K562 (cell line): ENCODE measurements around the gene DTNA. TPM values are rescaled to one million over a fixed set of nuclear protein-coding genes. Genes with fewer than 3 reads are reported as not detected.

Experiments used
- ATAC-seq: fragments of 200-7000 bp; cut with Tn5 transposase; 3 replicates; pipeline ENCODE4 v1.9.1; 2020; ENCODE audit warnings: moderate library complexity
- BruUV-seq: library from RNA; stranded (reverse); fragments of 400-500 nt; replicated peaks from 2 replicates; lab custom pipeline; 2021; lab: Mats Ljungman, UMichigan
- CTCF ChIA-PET: fragments of 300-600 bp; formaldehyde crosslinking; extraction: SDS; loops from one replicate; lab custom pipeline; 2021; ENCODE audit warnings: low intra/inter-chr PET ratio; lab: Yijun Ruan, JAX
- POLR2A ChIA-PET: fragments of 300-600, 350-650 bp; sonication (Branson Sonifier 250); formaldehyde crosslinking; extraction: SDS; loops from one replicate; lab custom pipeline; 2021; ENCODE audit warnings: antibody characterized with exemption, inconsistent platforms; lab: Yijun Ruan, JAX
- DNase-seq, 4 experiments: peaks; one replicate each; pipeline versions ENCODE4 v3.0.0 to v3.0.0-alpha.2; 2011 to 2018; ENCODE audit warnings: low spot score in 3 of 4, mixed read lengths in 3 of 4; ENCODE audit errors: extremely low read depth in 1 of 4
- FAIRE-seq: peaks from 2 replicates; lab custom pipeline; 2011; peaks lifted over from hg19 to GRCh38; lab: Jason Lieb, UNC
- H2AFZ ChIP-seq: 2 replicates; pipeline ENCODE4 v1.6.0; 2011; ENCODE audit warnings: low read depth, low read length, control low read depth, inconsistent platforms
- H3K27ac ChIP-seq: fragments of 200-600 bp; 3 replicates; pipeline ENCODE4 v1.8.0; 2011; ENCODE audit warnings: low read depth, mild to moderate bottlenecking, control low read depth, inconsistent platforms, low read length, moderate library complexity, mixed read lengths; ENCODE audit errors: extremely low read depth
- H3K27me3 ChIP-seq, 2 experiments: fragments of 300-600 bp in 1 of 2; 2 replicates in 1 of 2; 3 replicates in 1 of 2; pipeline versions ENCODE4 v1.6.0 to v1.8.0; 2011; ENCODE audit warnings: inconsistent platforms in 2 of 2, low read length in 2 of 2, mild to moderate bottlenecking in 1 of 2, mixed read lengths in 1 of 2, moderate library complexity in 1 of 2; ENCODE audit not compliant: control insufficient read depth in 2 of 2, insufficient read depth in 2 of 2
- H3K36me3 ChIP-seq: fragments of 300-600 bp; 3 replicates; pipeline ENCODE4 v1.8.0; 2011; ENCODE audit warnings: mild to moderate bottlenecking, low read length, inconsistent platforms; ENCODE audit not compliant: control insufficient read depth, insufficient read depth
- H3K4me1 ChIP-seq, 2 experiments: fragments of 200-600 bp in 1 of 2; replicated peaks in 1 of 2; 2 replicates in 1 of 2; 3 replicates in 1 of 2; pipeline versions ENCODE4 v1.5.1 to v1.8.0; 2011; ENCODE audit warnings: inconsistent platforms in 2 of 2, low read length in 2 of 2, mild to moderate bottlenecking in 1 of 2, mixed read lengths in 1 of 2, moderate library complexity in 1 of 2; ENCODE audit not compliant: control insufficient read depth in 2 of 2, insufficient read depth in 2 of 2
- H3K4me2 ChIP-seq: 2 replicates; pipeline ENCODE4 v1.6.1; 2011; ENCODE audit warnings: low read length, control low read depth, inconsistent platforms, mixed read lengths; ENCODE audit not compliant: insufficient read depth
- H3K4me3 ChIP-seq: fragments of 200-600 bp; sonication (generic), shearing (Covaris generic); 2 replicates; pipeline ENCODE4 v1.5.1; 2016; ENCODE audit warnings: control low read depth, inconsistent platforms
- H3K79me2 ChIP-seq: fragments of 200-600 bp; 3 replicates; pipeline ENCODE4 v1.8.0; 2011; ENCODE audit warnings: low read length, inconsistent platforms; ENCODE audit not compliant: control insufficient read depth, insufficient read depth
- H3K9ac ChIP-seq, 2 experiments: 2 replicates each; pipeline versions ENCODE4 v1.6.0 to v1.6.1; 2011; ENCODE audit warnings: low read depth in 2 of 2, low read length in 2 of 2, control low read depth in 1 of 2, inconsistent platforms in 1 of 2, mild to moderate bottlenecking in 1 of 2, mixed read lengths in 1 of 2; ENCODE audit not compliant: insufficient read depth in 1 of 2
- H3K9me1 ChIP-seq: one replicate; pipeline ENCODE4 v1.6.0; 2011; ENCODE audit warnings: inconsistent platforms, mild to moderate bottlenecking, low read length, moderate library complexity; ENCODE audit not compliant: control insufficient read depth, insufficient read depth
- H3K9me3 ChIP-seq: replicated peaks from 2 replicates; pipeline ENCODE4 v1.5.1; 2011; ENCODE audit warnings: low read depth, low read length, inconsistent platforms; ENCODE audit not compliant: control insufficient read depth, insufficient read depth
- H4K20me1 ChIP-seq: replicated peaks from 2 replicates; pipeline ENCODE4 v1.6.1; 2011; ENCODE audit warnings: low read length, inconsistent platforms, mixed read lengths; ENCODE audit not compliant: control insufficient read depth, insufficient read depth
- CHCHD3 ChIP-seq: fragments of 250-450 bp; sonication (Bioruptor Pico); IDR thresholded peaks from 2 replicates; pipeline ENCODE4 v2.1.2; 2022; ENCODE audit warnings: mild to moderate bottlenecking
- MEF2A ChIP-seq: IDR thresholded peaks from 2 replicates; pipeline ENCODE4 v1.6.1; 2011; ENCODE audit warnings: low read depth, mild to moderate bottlenecking, low read length, moderate library complexity; ENCODE audit not compliant: control insufficient read depth
- PRPF4 ChIP-seq: fragments of 200-400 bp; formaldehyde crosslinking; IDR thresholded peaks from one replicate; pipeline ENCODE4 v1.6.1; 2017; ENCODE audit warnings: low read length, low read depth, mild to moderate bottlenecking; ENCODE audit not compliant: insufficient read depth, poor library complexity, severe bottlenecking
- TOE1 ChIP-seq, 2 experiments: fragments of 450-650 bp in 1 of 2; sonication (generic) in 1 of 2; formaldehyde crosslinking in 1 of 2; IDR thresholded peaks; 2 replicates each; pipeline versions ENCODE4 v1.7.1 to v1.8.0; 2016 to 2022; ENCODE audit warnings: borderline replicate concordance in 2 of 2, mild to moderate bottlenecking in 2 of 2, antibody characterized with exemption in 1 of 2, inconsistent platforms in 1 of 2, low read depth in 1 of 2, missing genetic modification reagents in 1 of 2, moderate library complexity in 1 of 2
- ZNF140 ChIP-seq: fragments of 250-450 bp; sonication (Bioruptor Pico); IDR thresholded peaks from 2 replicates; pipeline ENCODE4 v1.8.0; 2021; ENCODE audit warnings: moderate library complexity, mild to moderate bottlenecking, inconsistent platforms
- WGBS: fragments of 100-300 bp; shearing (Covaris generic); methylation state at CpG from one replicate; pipeline ENCODE4 v1.1.6; 2016; ENCODE audit warnings: low coverage, mixed read lengths; ENCODE audit not compliant: insufficient coverage; ENCODE audit errors: missing lambda C conversion rate; 5-methylcytosine and 5-hydroxymethylcytosine counted together
- in situ Hi-C: fragments of 300-500 bp; cut with MboI; formaldehyde crosslinking; loops from 4 replicates; pipeline ENCODE4 v1.15.0; 2018; ENCODE audit warnings: inconsistent platforms, mixed read lengths
- intact Hi-C: fragments of 100-400 bp; cut with micrococcal nuclease; formaldehyde crosslinking; loops from 2 replicates; pipeline ENCODE4 v1.14.2; 2022
- polyA plus RNA-seq, 8 experiments: library from polyadenylated mRNA; depleted of rRNA in 4 of 8; stranded (reverse) in 5 of 8; unstranded in 3 of 8; fragments of >200 nt; fragmentation: Nextera tagmentation in 2 of 8; fragmentation: Illumina TruSeq in 1 of 8; extraction: Ambion mirVana in 2 of 8; extraction: Trizol in 1 of 8; gene quantifications; 2 replicates each; pipeline versions ENCODE4 v1.2.1 to v1.2.3, GENCODE V29; 2011 to 2014; ENCODE audit warnings: inconsistent platforms in 1 of 8, missing spikeins in 1 of 8
- total RNA-seq, 7 experiments: library from RNA; depleted of rRNA in 6 of 7; stranded (reverse); fragments of >200 nt in 6 of 7; fragmentation: Illumina TruSeq in 2 of 7; extraction: Trizol in 2 of 7; gene quantifications; 2 replicates each; pipeline versions ENCODE4 v1.2.1 to v1.2.3, GENCODE V29; 2011 to 2021; ENCODE audit warnings: low replicate concordance in 1 of 7
- TF ChIP-seq, protein P1 (sequence below): fragments of 450-650 bp; formaldehyde crosslinking; IDR thresholded peaks from 2 replicates; pipeline ENCODE4 v1.4.0; 2020; ENCODE audit warnings: mild to moderate bottlenecking

The DTNA gene
- total and polyA plus RNA-seq, 9 of the 15 experiments (the other 6 are each of a cell fraction or from before 2014, with no cell fraction given): 0.07 to 2.4 (median 0.22) TPM; not detected in 2

DNA sequence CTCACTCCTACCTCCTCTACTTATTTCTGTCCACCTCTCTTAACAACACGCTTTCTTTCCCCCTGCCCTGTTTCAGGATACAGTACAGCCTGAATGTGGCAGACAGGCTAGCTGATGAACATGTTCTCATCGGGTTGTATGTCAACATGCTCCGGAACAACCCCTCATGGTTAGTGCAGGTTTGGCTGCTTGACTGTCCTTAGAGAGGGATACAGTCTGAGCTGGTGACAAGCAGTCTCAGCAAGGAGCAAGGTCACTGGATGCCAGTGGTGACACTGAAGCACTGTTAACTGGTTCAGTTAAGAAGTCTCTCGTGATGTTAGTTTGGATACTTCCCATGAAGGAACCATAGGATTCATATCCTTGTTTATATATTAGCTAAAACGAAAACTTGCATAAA, 128.6 kb downstream of the DTNA start:
- no peaks in the 10 kb centered on the region for H3K9me3 ChIP-seq
- no peak for DNase-seq
- no peaks in the 10 kb centered on the region for H3K9me1 ChIP-seq
- H2AFZ ChIP-seq: no peak overlapping the region
- intact Hi-C loops (no loop called here), in situ Hi-C loops (no loop called here)
- H3K4me2 ChIP-seq: no peak overlapping the region
- WGBS: 0% methylated on average over 5 of the region's 5 CpGs
- H3K27ac ChIP-seq: no peak overlapping the region
- H3K27me3 ChIP-seq: no peaks in the 10 kb centered on the region
- H4K20me1 ChIP-seq: no peaks in the 10 kb centered on the region
- BruUV-seq: no TSS peak
- no peaks in the 10 kb centered on the region for H3K4me1 ChIP-seq
- H3K36me3 ChIP-seq: no peaks in the 10 kb centered on the region
- no peak for ATAC-seq
- ChIA-PET POLR2A (no interaction called here), CTCF (no interaction called here)
- H3K79me2 ChIP-seq: no peaks in the 10 kb centered on the region
- no peak overlapping the region for H3K4me3 ChIP-seq
- H3K9ac ChIP-seq: no peak overlapping the region
- TF ChIP-seq, protein P1, sequence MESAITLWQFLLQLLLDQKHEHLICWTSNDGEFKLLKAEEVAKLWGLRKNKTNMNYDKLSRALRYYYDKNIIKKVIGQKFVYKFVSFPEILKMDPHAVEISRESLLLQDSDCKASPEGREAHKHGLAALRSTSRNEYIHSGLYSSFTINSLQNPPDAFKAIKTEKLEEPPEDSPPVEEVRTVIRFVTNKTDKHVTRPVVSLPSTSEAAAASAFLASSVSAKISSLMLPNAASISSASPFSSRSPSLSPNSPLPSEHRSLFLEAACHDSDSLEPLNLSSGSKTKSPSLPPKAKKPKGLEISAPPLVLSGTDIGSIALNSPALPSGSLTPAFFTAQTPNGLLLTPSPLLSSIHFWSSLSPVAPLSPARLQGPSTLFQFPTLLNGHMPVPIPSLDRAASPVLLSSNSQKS (CRISPR knock-in tag): no peak
- TF ChIP-seq ZNF140 (CRISPR knock-in tag): no peak
- TF ChIP-seq MEF2A: no peak
- TF ChIP-seq TOE1 (IDR thresholded peaks at IDR 0.05; ENCODE audit: borderline replicate concordance): no peak
- TF ChIP-seq TOE1 (CRISPR knock-in tag; IDR thresholded peaks at IDR 0.05; ENCODE audit: borderline replicate concordance, low read depth): no peak
- TF ChIP-seq CHCHD3 (CRISPR knock-in tag): no peak
- no peak for TF ChIP-seq PRPF4
- FAIRE-seq: no peak
